HEK293 (cell line): ENCODE data around the gene TMX2.

Source experiments
- ZBTB17 ChIP-seq: fragments of 450-650 bp; formaldehyde crosslinking; IDR thresholded peaks from 2 replicates; pipeline ENCODE4 v1.5.1; 2016; ENCODE audit warnings: missing biosample characterization, missing genetic modification characterization
- ZNF10 ChIP-seq: fragments of 450-650 bp; formaldehyde crosslinking; IDR thresholded peaks from 2 replicates; pipeline ENCODE4 v1.5.1; 2017; ENCODE audit warnings: missing biosample characterization, missing genetic modification characterization
- ZNF776 ChIP-seq: fragments of 450-650 bp; formaldehyde crosslinking; IDR thresholded peaks from 2 replicates; pipeline ENCODE4 v1.5.0; 2017; ENCODE audit warnings: missing biosample characterization, missing genetic modification characterization, borderline replicate concordance

DNA sequence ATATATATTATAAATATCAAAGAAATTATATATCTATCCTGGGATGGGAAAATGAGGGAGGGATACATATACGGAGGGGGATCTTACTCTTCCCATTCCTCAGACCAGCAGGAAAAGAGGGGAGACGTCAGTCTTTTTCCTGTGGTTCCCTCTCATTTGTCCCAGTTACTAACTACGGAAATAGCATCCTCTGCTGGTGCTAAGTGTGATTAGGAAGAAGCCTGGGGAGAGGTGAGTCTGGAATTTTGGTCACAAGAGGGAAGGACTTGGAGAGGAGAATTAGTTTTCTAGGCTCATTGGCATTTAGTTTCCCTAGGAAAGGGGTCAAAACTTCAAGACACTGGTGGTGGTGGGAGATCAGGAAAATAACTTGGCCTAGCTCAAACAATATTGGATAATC lies 12.0 kb upstream of the TMX2 start:
- TF ChIP-seq ZNF776 (tag by site-specific recombination) (no peak), ZNF10 (tag by site-specific recombination) (no peak), ZBTB17 (no peak)
